H1 (cell line): ENCODE measurements around the gene TCF21. TPM values are rescaled to one million over a fixed set of nuclear protein-coding genes. Genes with fewer than 3 reads are reported as not detected.

Experiments
- CTCF ChIA-PET: fragments of 300-600 bp; sonication (Branson Sonifier 250); formaldehyde crosslinking; loops from one replicate; lab custom pipeline; 2021; ENCODE audit not compliant: partially characterized antibody; lab: Charles Lee
- POLR2A ChIA-PET: fragments of 300-600 bp; sonication (Branson Sonifier 250); formaldehyde crosslinking; loops from one replicate; lab custom pipeline; 2021; ENCODE audit warnings: inconsistent platforms; ENCODE audit not compliant: partially characterized antibody; lab: Charles Lee
- DNase-seq, 2 experiments: peaks; one replicate each; pipeline versions ENCODE4 v3.0.0 to v3.0.0-alpha.2; 2010 to 2022; ENCODE audit warnings: low spot score in 2 of 2, low read depth in 1 of 2, mixed read lengths in 1 of 2
- FAIRE-seq: peaks from 2 replicates; lab custom pipeline; 2011; peaks lifted over from hg19 to GRCh38; lab: Jason Lieb, UNC
- H2AFZ ChIP-seq: 2 replicates; pipeline ENCODE4 v1.8.1; 2012; ENCODE audit warnings: low read length, inconsistent platforms
- H2AK5ac ChIP-seq: 2 replicates; pipeline ENCODE4 v1.6.1; 2013; ENCODE audit warnings: low read depth, low read length
- H2BK120ac ChIP-seq: replicated peaks from 2 replicates; pipeline ENCODE3; 2013; ENCODE audit warnings: low read depth, low read length, inconsistent platforms
- H2BK12ac ChIP-seq: 2 replicates; pipeline ENCODE4 v1.6.1; 2013; ENCODE audit warnings: low read depth, low read length
- H2BK15ac ChIP-seq: 2 replicates; pipeline ENCODE4 v1.6.1; 2013; ENCODE audit warnings: low read length
- H2BK20ac ChIP-seq: 2 replicates; pipeline ENCODE4 v1.6.1; 2013; ENCODE audit warnings: low read length
- H2BK5ac ChIP-seq: 2 replicates; pipeline ENCODE4 v1.6.1; 2013; ENCODE audit warnings: low read depth, low read length
- H3K14ac ChIP-seq: 2 replicates; pipeline ENCODE4 v1.6.1; 2013; ENCODE audit warnings: inconsistent platforms; ENCODE audit not compliant: insufficient read length
- H3K18ac ChIP-seq: 2 replicates; pipeline ENCODE4 v1.6.1; 2013; ENCODE audit warnings: low read length; ENCODE audit errors: extremely low read depth
- H3K23ac ChIP-seq: 2 replicates; pipeline ENCODE4 v1.6.1; 2013; ENCODE audit warnings: inconsistent platforms; ENCODE audit not compliant: insufficient read length
- H3K23me2 ChIP-seq: 2 replicates; pipeline ENCODE4 v1.6.1; 2013; ENCODE audit warnings: low read depth, low read length
- H3K27ac ChIP-seq: 2 replicates; pipeline ENCODE4 v1.6.1; 2011; ENCODE audit warnings: low read depth, low read length, inconsistent platforms
- H3K27me3 ChIP-seq, 4 experiments: replicated peaks in 1 of 4; 1 replicate in 1 of 4; 2 replicates in 3 of 4; pipeline versions ENCODE4 v1.6.1 to v1.8.1; 2011 to 2013; ENCODE audit warnings: low read length in 3 of 4, mild to moderate bottlenecking in 3 of 4, inconsistent platforms in 2 of 4, mixed read lengths in 2 of 4, moderate library complexity in 1 of 4; ENCODE audit not compliant: control insufficient read depth in 3 of 4, insufficient read depth in 3 of 4; ENCODE audit errors: extremely low read depth in 1 of 4
- H3K36me3 ChIP-seq, 4 experiments: 2 replicates each; pipeline versions ENCODE4 v1.6.1 to v1.8.1; 2011 to 2013; ENCODE audit warnings: mild to moderate bottlenecking in 4 of 4, low read length in 3 of 4, moderate library complexity in 2 of 4, control low read depth in 1 of 4, inconsistent platforms in 1 of 4; ENCODE audit not compliant: insufficient read depth in 4 of 4, control insufficient read depth in 2 of 4
- H3K4ac ChIP-seq: replicated peaks from 2 replicates; pipeline ENCODE3; 2013; ENCODE audit warnings: low read length, low read depth, mixed read lengths, inconsistent platforms; ENCODE audit not compliant: insufficient read length
- H3K4me1 ChIP-seq, 4 experiments: replicated peaks in 1 of 4; 1 replicate in 1 of 4; 2 replicates in 3 of 4; pipeline versions ENCODE4 v1.6.1 to v1.8.1; 2011 to 2013; ENCODE audit warnings: low read length in 3 of 4, inconsistent platforms in 2 of 4, mixed read lengths in 1 of 4; ENCODE audit not compliant: insufficient read depth in 4 of 4, control insufficient read depth in 3 of 4
- H3K4me2 ChIP-seq, 2 experiments: 2 replicates each; pipeline versions ENCODE4 v1.6.1 to v1.8.1; 2011 to 2013; ENCODE audit warnings: low read depth in 2 of 2, low read length in 2 of 2, control low read depth in 1 of 2, inconsistent platforms in 1 of 2, mild to moderate bottlenecking in 1 of 2; ENCODE audit not compliant: insufficient read depth in 1 of 2
- H3K4me3 ChIP-seq, 4 experiments: fragments of 200-600, 300-600 bp in 1 of 4; sonication (generic), shearing (Covaris generic), sonication (Bioruptor Twin) in 1 of 4; 2 replicates each; pipeline versions ENCODE4 v1.5.1 to v1.8.1; 2011 to 2016; ENCODE audit warnings: low read length in 4 of 4, low read depth in 3 of 4, control low read depth in 2 of 4, inconsistent platforms in 2 of 4, mild to moderate bottlenecking in 2 of 4, mixed read lengths in 1 of 4, moderate library complexity in 1 of 4; ENCODE audit not compliant: insufficient read depth in 2 of 4; ENCODE audit errors: extremely low read depth in 1 of 4
- H3K56ac ChIP-seq: replicated peaks from 2 replicates; pipeline ENCODE3; 2013; ENCODE audit warnings: low read depth, mild to moderate bottlenecking, mixed read lengths, low read length, inconsistent platforms; ENCODE audit not compliant: insufficient read length
- H3K79me1 ChIP-seq: 2 replicates; pipeline ENCODE4 v1.6.1; 2013; ENCODE audit warnings: low read depth, low read length, control low read depth
- H3K79me2 ChIP-seq, 2 experiments: 2 replicates each; pipeline versions ENCODE4 v1.6.1 to v1.8.1; 2012 to 2013; ENCODE audit warnings: low read length in 2 of 2, mild to moderate bottlenecking in 2 of 2, inconsistent platforms in 1 of 2; ENCODE audit not compliant: insufficient read depth in 2 of 2, control insufficient read depth in 1 of 2
- H3K9ac ChIP-seq, 4 experiments: replicated peaks in 1 of 4; 1 replicate in 1 of 4; 2 replicates in 3 of 4; pipeline versions ENCODE4 v1.6.1 to v1.8.1; 2011 to 2013; ENCODE audit warnings: low read depth in 3 of 4, low read length in 3 of 4, control low read depth in 2 of 4, mild to moderate bottlenecking in 2 of 4, moderate library complexity in 2 of 4, inconsistent platforms in 1 of 4; ENCODE audit errors: extremely low read depth in 1 of 4
- H3K9me3 ChIP-seq, 2 experiments: 2 replicates each; pipeline versions ENCODE4 v1.6.1 to v1.8.1; 2012 to 2013; ENCODE audit warnings: mild to moderate bottlenecking in 2 of 2, moderate library complexity in 2 of 2, control low read depth in 1 of 2, inconsistent platforms in 1 of 2, low read depth in 1 of 2, low read length in 1 of 2, mixed read lengths in 1 of 2; ENCODE audit not compliant: insufficient read depth in 2 of 2
- H4K20me1 ChIP-seq, 2 experiments: replicated peaks in 1 of 2; 2 replicates each; pipeline versions ENCODE3 to v1.8.1; 2011 to 2013; ENCODE audit warnings: inconsistent platforms in 2 of 2, low read length in 2 of 2, mild to moderate bottlenecking in 1 of 2; ENCODE audit not compliant: insufficient read depth in 2 of 2, control insufficient read depth in 1 of 2
- H4K5ac ChIP-seq: 2 replicates; pipeline ENCODE4 v1.6.1; 2013; ENCODE audit warnings: low read length, low read depth, mixed read lengths, inconsistent platforms; ENCODE audit not compliant: insufficient read length
- H4K8ac ChIP-seq: 2 replicates; pipeline ENCODE4 v1.8.0; 2013; ENCODE audit warnings: mild to moderate bottlenecking, moderate library complexity, low read length, inconsistent platforms; ENCODE audit not compliant: insufficient read depth; ENCODE audit errors: extremely low read depth
- H4K91ac ChIP-seq: replicated peaks from 2 replicates; pipeline ENCODE3; 2013; ENCODE audit warnings: low read length, mixed read lengths, inconsistent platforms; ENCODE audit not compliant: insufficient read length
- CBX8 ChIP-seq: fragments of 300-800, 300-1000 bp; sonication (generic); IDR thresholded peaks from 2 replicates; pipeline ENCODE4 v1.7.1; 2016; ENCODE audit warnings: low read depth, low read length, borderline replicate concordance
- KDM4A ChIP-seq: IDR thresholded peaks from one replicate; pipeline ENCODE4 v1.7.1; 2012; ENCODE audit warnings: low read depth, mild to moderate bottlenecking, moderate library complexity, low read length, inconsistent platforms; ENCODE audit not compliant: severe bottlenecking
- POLR2AphosphoS5 ChIP-seq: IDR thresholded peaks from 2 replicates; pipeline ENCODE4 v1.6.1; 2011; ENCODE audit warnings: low read depth, low read length
- RAD21 ChIP-seq, 2 experiments: IDR thresholded peaks in 1 of 2; conservative IDR thresholded peaks in 1 of 2; 2 replicates each; pipeline ENCODE4 v1.6.1; 2011; ENCODE audit warnings: low read depth in 2 of 2, low read length in 2 of 2, improper control_type of control experiment in 1 of 2, inconsistent platforms in 1 of 2, mild to moderate bottlenecking in 1 of 2, moderate library complexity in 1 of 2
- RBBP5 ChIP-seq: IDR thresholded peaks from 2 replicates; pipeline ENCODE4 v1.7.1; 2012; ENCODE audit warnings: low read depth, mild to moderate bottlenecking, inconsistent platforms, low read length, moderate library complexity, borderline replicate concordance
- WGBS, 2 experiments: shearing (Covaris generic) in 1 of 2; methylation state at CpG; one replicate each; pipeline versions ENCODE4 v1.1.6 to v1.1.7; 2013 to 2015; ENCODE audit warnings: low lambda C conversion rate in 2 of 2, mixed read lengths in 2 of 2, inconsistent platforms in 1 of 2, low coverage in 1 of 2, missing lambda C conversion rate in 1 of 2; ENCODE audit not compliant: insufficient replicate concordance in 2 of 2, insufficient coverage in 1 of 2, insufficient read length in 1 of 2; ENCODE audit errors: extremely low coverage in 1 of 2, missing lambda C conversion rate in 1 of 2; 5-methylcytosine and 5-hydroxymethylcytosine counted together
- polyA plus RNA-seq, 7 experiments: library from polyadenylated mRNA; depleted of rRNA in 3 of 7; stranded (reverse) in 5 of 7; unstranded in 2 of 7; fragments of >200 nt in 5 of 7; fragments of 200-250 nt in 2 of 7; gene quantifications; 1 replicate in 5 of 7; 2 replicates in 1 of 7; 4 replicates in 1 of 7; pipeline versions ENCODE4 v1.2.1 to v1.2.3, GENCODE V29; 2011 to 2013; ENCODE audit warnings: missing spikeins in 2 of 7, mixed read lengths in 2 of 7
- total RNA-seq: library from RNA; stranded (reverse); fragmentation: NEBNext Ultra II Directional; extraction: Animal tissue kit (Norgen Biotek cat#: 25700); gene quantifications from 2 replicates; pipeline ENCODE4 v1.2.1, GENCODE V29; 2021

TCF21 gene
- total and polyA plus RNA-seq, 2 of the 8 experiments (the other 6 are each of a cell fraction or from before 2014, with no cell fraction given) = 0.05 to 0.09 TPM

DNA sequence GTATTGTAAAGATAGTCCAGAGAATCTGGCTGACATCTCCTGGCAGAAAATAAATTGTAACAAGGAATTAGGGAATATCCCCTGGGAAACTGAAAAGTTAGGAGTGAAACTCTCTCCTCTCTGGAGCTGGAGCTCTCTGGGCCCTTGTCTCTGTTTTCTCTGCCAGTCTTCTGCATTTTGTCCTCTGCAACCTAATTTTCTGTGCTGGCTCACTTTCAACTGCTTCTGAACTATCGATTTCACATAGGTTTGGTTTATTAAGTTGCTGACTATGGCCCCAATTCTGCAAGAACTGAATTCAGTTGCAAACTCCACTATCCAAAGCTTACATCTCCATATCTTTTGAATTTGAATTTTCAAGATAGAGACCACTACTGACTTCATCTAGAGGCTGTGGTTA, 9.3 kb downstream of the TCF21 start:
- Histone ChIP-seq H2AK5ac (no peak overlapping the region), H3K79me1 (no peaks in the 10 kb centered on the region), H3K23ac (no peak overlapping the region), H4K20me1 (peaks cover 0 to 6% of the 10 kb centered on the region in 2 experiments), H3K4me1 (peaks cover 1 to 5% (median 3%) of the 10 kb centered on the region in 4 experiments; a peak in 2 of 7 replicates), H3K14ac (no peak overlapping the region), H4K91ac (no peak overlapping the region), H3K79me2 (no peaks in the 10 kb centered on the region), H3K9me3 (no peaks in the 10 kb centered on the region), H3K23me2 (peaks cover 7% of the 10 kb centered on the region; the same call in 1 of the 2 replicates), H3K4me2 (no peak overlapping the region), H3K4me3 (no peak overlapping the region), H3K9ac (no peak overlapping the region), H3K4ac (no peak overlapping the region), H3K36me3 (peaks cover 0 to 4% (median 0%) of the 10 kb centered on the region in 4 experiments; a peak in 1 of 8 replicates), H2BK20ac (no peak overlapping the region), H2BK120ac (no peak overlapping the region), H3K18ac (no peak overlapping the region), H2BK12ac (no peak overlapping the region), H4K5ac (no peak overlapping the region), H4K8ac (no peak overlapping the region), H2BK5ac (no peak overlapping the region), H3K27me3 (peaks cover 34 to 46% (median 40%) of the 10 kb centered on the region in 4 experiments), H2BK15ac (no peak overlapping the region), H3K56ac (no peak overlapping the region), H2AFZ (no peak overlapping the region), H3K27ac (no peak overlapping the region)
- 81% methylated on average over 1 of the region's 1 CpG; no CpG with 5 or more reads in 1 of the 2 experiments for WGBS, 2 experiments
- DNase-seq = no peak
- ChIA-PET CTCF (interaction anchor here (0.9 to 2.3 kb wide), 6 partner anchors 9 to 199 kb away, joined by 3 to 9 read pairs (median 6); partner anchors contain the start of gene TCF21), POLR2A (interaction anchor here (0.6 kb wide), 1 partner anchor 63 kb away, joined by 4 read pairs; no protein-coding TSS in a partner anchor)
- no peak for FAIRE-seq
- no peak for TF ChIP-seq CBX8
- TF ChIP-seq KDM4A = no peak
- TF ChIP-seq POLR2AphosphoS5 = no peak
- TF ChIP-seq RAD21 (IDR thresholded peaks at IDR 0.05 in 1 of 2, conservative IDR thresholded peaks at IDR 0.05 in 1 of 2; ENCODE audit: low read depth in 2 of 2, low read length in 2 of 2) = no peak
- no peak for TF ChIP-seq RBBP5
